ENCODE measurements around the gene PATZ1. TPM values are rescaled to one million over a fixed set of nuclear protein-coding genes. Genes with fewer than 3 reads are reported as not detected.

PATZ1 gene
- polyA plus RNA-seq, 4 donors: 4.2 to 42.0 (median 12.8) TPM

DNA sequence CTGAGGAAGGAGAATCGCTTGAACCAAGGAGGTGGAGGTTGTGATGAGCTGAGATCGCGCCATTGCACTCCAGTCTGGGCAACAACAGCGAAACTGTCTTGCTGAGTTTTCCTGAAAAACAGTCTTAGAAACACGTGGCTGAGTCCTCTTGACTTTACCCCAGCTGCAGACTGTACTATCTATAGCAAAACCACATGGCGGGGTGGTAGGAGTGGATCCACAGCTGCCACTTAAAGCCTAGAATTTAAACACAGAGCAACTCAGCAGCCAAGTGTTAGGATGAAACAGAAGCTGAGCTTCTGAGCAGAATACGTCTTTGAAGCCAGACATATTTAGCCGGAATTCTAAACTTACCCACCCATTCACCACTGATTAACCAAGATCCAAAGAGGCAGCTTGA, 14.1 kb downstream of the PATZ1 start:
- Histone ChIP-seq H3K4me1 (ENCODE audit: control insufficient read depth in 3 of 3, insufficient read depth in 2 of 3, low read depth in 1 of 3, low read length in 2 of 3) (peaks cover 0 to 13% (median 0%) of the 10 kb centered on the region in 3 donors), H3K9me3 (ENCODE audit: control insufficient read depth in 2 of 2, insufficient read depth in 1 of 2, low read depth in 1 of 2, low read length in 1 of 2) (no peaks in the 10 kb centered on the region), H3K36me3 (ENCODE audit: control insufficient read depth in 3 of 3, insufficient read depth in 2 of 3, low read depth in 1 of 3, low read length in 3 of 3) (peaks cover 10 to 81% (median 16%) of the 10 kb centered on the region in 3 donors), H3K4me3 (ENCODE audit: low read depth in 1 of 3, low read length in 3 of 3) (no peak overlapping the region), H3K27ac (ENCODE audit: low read depth in 1 of 3, low read length in 2 of 3) (no peak overlapping the region), H3K27me3 (ENCODE audit: control insufficient read depth in 3 of 3, insufficient read depth in 3 of 3, low read length in 3 of 3) (no peaks in the 10 kb centered on the region)
- FAIRE-seq (no peak), DNase-seq (no peak)
- WGBS, 3 donors: 88 to 97% (median 89%) methylated on average over 8 of the region's 8 CpGs

- no peak overlapping the region for H3K27ac ChIP-seq (ENCODE audit: low read depth in 1 of 3, low read length in 2 of 3)
- H3K36me3 ChIP-seq (ENCODE audit: control insufficient read depth in 3 of 3, insufficient read depth in 2 of 3, low read depth in 1 of 3, low read length in 3 of 3): peaks cover 22 to 83% (median 24%) of the 10 kb centered on the region in 3 donors
- peaks cover 0 to 12% (median 0%) of the 10 kb centered on the region in 3 donors for H3K4me1 ChIP-seq (ENCODE audit: control insufficient read depth in 3 of 3, insufficient read depth in 2 of 3, low read depth in 1 of 3, low read length in 2 of 3)
- no peaks in the 10 kb centered on the region for H3K9me3 ChIP-seq (ENCODE audit: control insufficient read depth in 2 of 2, insufficient read depth in 1 of 2, low read depth in 1 of 2, low read length in 1 of 2)
- no peak overlapping the region for H3K4me3 ChIP-seq (ENCODE audit: low read depth in 1 of 3, low read length in 3 of 3)
- DNase-seq (peak in 1 of 2 donors; percentile 27), FAIRE-seq (no peak)
- WGBS, 3 donors: 84 to 87% (median 87%) methylated on average over 9 of the region's 9 CpGs
- no peaks in the 10 kb centered on the region for H3K27me3 ChIP-seq (ENCODE audit: control insufficient read depth in 3 of 3, insufficient read depth in 3 of 3, low read length in 3 of 3)
Measured at GRCh38 chr22:31329453-31330215, 16.5 kb downstream of the PATZ1 start.

- no peaks in the 10 kb centered on the region for H3K9me3 ChIP-seq (ENCODE audit: control insufficient read depth in 2 of 2, insufficient read depth in 1 of 2, low read depth in 1 of 2, low read length in 1 of 2)
- FAIRE-seq (no peak), DNase-seq (no peak)
- H3K36me3 ChIP-seq (ENCODE audit: control insufficient read depth in 3 of 3, insufficient read depth in 2 of 3, low read depth in 1 of 3, low read length in 3 of 3): peaks cover 21 to 80% (median 24%) of the 10 kb centered on the region in 3 donors
- H3K4me1 ChIP-seq (ENCODE audit: control insufficient read depth in 3 of 3, insufficient read depth in 2 of 3, low read depth in 1 of 3, low read length in 2 of 3): peaks cover 0 to 7% (median 0%) of the 10 kb centered on the region in 3 donors
- no peak overlapping the region for H3K4me3 ChIP-seq (ENCODE audit: low read depth in 1 of 3, low read length in 3 of 3)
- WGBS, 3 donors: 82 to 90% (median 89%) methylated on average over 4 of the region's 4 CpGs
- no peak overlapping the region for H3K27ac ChIP-seq (ENCODE audit: low read depth in 1 of 3, low read length in 2 of 3)
- H3K27me3 ChIP-seq (ENCODE audit: control insufficient read depth in 3 of 3, insufficient read depth in 3 of 3, low read length in 3 of 3): no peaks in the 10 kb centered on the region
Measured at GRCh38 chr22:31329029-31329428, 17.1 kb downstream of the PATZ1 start.

DNA sequence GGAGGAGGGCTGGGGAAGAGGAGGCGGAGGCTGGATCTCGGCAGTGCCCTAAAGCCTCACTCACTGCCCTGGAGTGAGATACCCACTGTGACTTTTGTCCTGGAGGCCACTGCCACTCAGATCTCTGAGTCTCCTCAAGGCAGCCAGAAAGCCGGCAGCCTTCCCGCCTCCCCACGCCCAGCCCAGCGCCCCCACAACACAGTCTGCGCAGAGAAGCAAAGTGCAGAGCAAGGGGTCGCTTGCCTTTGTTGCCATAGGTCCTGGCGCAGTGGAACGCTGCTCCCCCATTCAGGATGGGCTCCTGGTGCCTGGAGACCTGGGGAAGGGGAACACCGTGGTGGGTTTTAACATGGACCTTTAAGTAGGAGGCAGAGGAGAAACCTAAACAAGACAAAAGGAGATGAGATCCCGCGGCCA, 17.6 kb downstream of the PATZ1 start:
- FAIRE-seq (no peak), DNase-seq (no peak)
- Histone ChIP-seq H3K27me3 (ENCODE audit: control insufficient read depth in 3 of 3, insufficient read depth in 3 of 3, low read length in 3 of 3) (no peaks in the 10 kb centered on the region), H3K4me1 (ENCODE audit: control insufficient read depth in 3 of 3, insufficient read depth in 2 of 3, low read depth in 1 of 3, low read length in 2 of 3) (peaks cover 0 to 7% (median 0%) of the 10 kb centered on the region in 3 donors), H3K4me3 (ENCODE audit: low read depth in 1 of 3, low read length in 3 of 3) (no peak overlapping the region), H3K9me3 (ENCODE audit: control insufficient read depth in 2 of 2, insufficient read depth in 1 of 2, low read depth in 1 of 2, low read length in 1 of 2) (no peaks in the 10 kb centered on the region), H3K36me3 (ENCODE audit: control insufficient read depth in 3 of 3, insufficient read depth in 2 of 3, low read depth in 1 of 3, low read length in 3 of 3) (peaks cover 17 to 79% (median 24%) of the 10 kb centered on the region in 3 donors), H3K27ac (ENCODE audit: low read depth in 1 of 3, low read length in 2 of 3) (no peak overlapping the region)
- WGBS, 3 donors: 94 to 95% (median 95%) methylated on average over 13 of the region's 13 CpGs

DNA sequence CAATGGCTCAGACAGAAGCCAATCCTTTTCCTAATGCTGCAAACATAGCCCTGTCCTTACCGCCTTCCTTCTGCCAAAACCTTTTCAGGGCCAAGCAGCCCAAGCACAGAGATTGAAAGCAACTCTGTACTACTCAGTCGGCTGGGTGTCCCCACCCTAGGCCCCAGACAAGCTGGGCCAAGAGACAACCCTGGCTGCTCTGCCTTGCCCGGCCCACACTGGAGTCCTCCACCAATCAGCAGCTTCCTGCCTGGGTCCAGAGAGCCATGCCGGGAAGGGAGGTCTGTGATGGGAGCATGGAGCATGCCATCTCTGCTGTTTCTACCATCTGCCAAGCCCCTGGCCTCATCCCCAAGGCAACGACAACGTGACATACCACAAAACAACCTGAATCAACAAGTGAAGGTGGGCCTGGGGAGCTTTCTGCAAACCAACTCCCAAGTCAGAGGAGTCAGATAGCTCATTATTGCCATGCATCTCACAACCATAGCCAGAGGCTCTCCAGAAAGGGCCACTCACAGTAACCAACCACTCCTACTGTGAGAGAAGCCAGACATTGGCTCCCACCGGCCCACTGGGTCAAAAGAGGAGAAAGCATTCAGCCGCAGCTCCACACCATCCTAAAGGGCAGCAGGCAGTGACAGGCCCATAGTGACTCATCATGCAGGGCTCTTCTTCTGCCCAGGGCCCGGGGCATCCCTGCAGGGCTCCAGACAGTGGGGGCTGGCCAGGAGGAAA, 18.2 kb downstream of the PATZ1 start:
- DNase-seq (no peak), FAIRE-seq (no peak)
- peaks cover 15 to 76% (median 24%) of the 10 kb centered on the region in 3 donors for H3K36me3 ChIP-seq (ENCODE audit: control insufficient read depth in 3 of 3, insufficient read depth in 2 of 3, low read depth in 1 of 3, low read length in 3 of 3)
- H3K9me3 ChIP-seq (ENCODE audit: control insufficient read depth in 2 of 2, insufficient read depth in 1 of 2, low read depth in 1 of 2, low read length in 1 of 2): no peaks in the 10 kb centered on the region
- no peak overlapping the region for H3K27ac ChIP-seq (ENCODE audit: low read depth in 1 of 3, low read length in 2 of 3)
- H3K27me3 ChIP-seq (ENCODE audit: control insufficient read depth in 3 of 3, insufficient read depth in 3 of 3, low read length in 3 of 3): no peaks in the 10 kb centered on the region
- WGBS, 3 donors: 84 to 91% (median 86%) methylated on average over 9 of the region's 9 CpGs
- H3K4me1 ChIP-seq (ENCODE audit: control insufficient read depth in 3 of 3, insufficient read depth in 2 of 3, low read depth in 1 of 3, low read length in 2 of 3): peaks cover 0 to 7% (median 0%) of the 10 kb centered on the region in 3 donors
- no peak overlapping the region for H3K4me3 ChIP-seq (ENCODE audit: low read depth in 1 of 3, low read length in 3 of 3)

- H3K27me3 ChIP-seq (ENCODE audit: control insufficient read depth in 3 of 3, insufficient read depth in 3 of 3, low read length in 3 of 3): no peaks in the 10 kb centered on the region
- H3K27ac ChIP-seq (ENCODE audit: low read depth in 1 of 3, low read length in 2 of 3): no peak overlapping the region
- no peaks in the 10 kb centered on the region for H3K9me3 ChIP-seq (ENCODE audit: control insufficient read depth in 2 of 2, insufficient read depth in 1 of 2, low read depth in 1 of 2, low read length in 1 of 2)
- H3K4me3 ChIP-seq (ENCODE audit: low read depth in 1 of 3, low read length in 3 of 3): no peak overlapping the region
- peaks cover 15 to 66% (median 17%) of the 10 kb centered on the region in 3 donors for H3K36me3 ChIP-seq (ENCODE audit: control insufficient read depth in 3 of 3, insufficient read depth in 2 of 3, low read depth in 1 of 3, low read length in 3 of 3)
- DNase-seq: no peak
- 92 to 95% (median 94%) methylated on average over 9 of the region's 9 CpGs for WGBS, 3 donors
- H3K4me1 ChIP-seq (ENCODE audit: control insufficient read depth in 3 of 3, insufficient read depth in 2 of 3, low read depth in 1 of 3, low read length in 2 of 3): peaks cover 0 to 7% (median 0%) of the 10 kb centered on the region in 3 donors
- no peak for FAIRE-seq
Measured at GRCh38 chr22:31326877-31327276, 19.3 kb downstream of the PATZ1 start.

- FAIRE-seq: no peak
- 86 to 90% (median 86%) methylated on average over 8 of the region's 8 CpGs for WGBS, 3 donors
Measured at GRCh38 chr22:31323578-31324550, 22.3 kb downstream of the PATZ1 start.

GRCh38 chr22:31321421-31321820, 24.7 kb downstream of the PATZ1 start:
- peaks cover 7 to 18% (median 10%) of the 10 kb centered on the region in 3 donors for H3K36me3 ChIP-seq (ENCODE audit: control insufficient read depth in 3 of 3, insufficient read depth in 2 of 3, low read depth in 1 of 3, low read length in 3 of 3)
- DNase-seq: no peak
- no peaks in the 10 kb centered on the region for H3K9me3 ChIP-seq (ENCODE audit: control insufficient read depth in 2 of 2, insufficient read depth in 1 of 2, low read depth in 1 of 2, low read length in 1 of 2)
- no peak for FAIRE-seq
- H3K4me3 ChIP-seq (ENCODE audit: low read depth in 1 of 3, low read length in 3 of 3): no peak overlapping the region
- H3K27ac ChIP-seq (ENCODE audit: low read depth in 1 of 3, low read length in 2 of 3): no peak overlapping the region
- H3K27me3 ChIP-seq (ENCODE audit: control insufficient read depth in 3 of 3, insufficient read depth in 3 of 3, low read length in 3 of 3): no peaks in the 10 kb centered on the region
- no peaks in the 10 kb centered on the region for H3K4me1 ChIP-seq (ENCODE audit: control insufficient read depth in 3 of 3, insufficient read depth in 2 of 3, low read depth in 1 of 3, low read length in 2 of 3)
- 78 to 89% (median 83%) methylated on average over 4 of the region's 4 CpGs for WGBS, 3 donors

More at GRCh38 chr22:31323578-31324550, 22.3 kb downstream of the PATZ1 start:
- Histone ChIP-seq H3K27ac (ENCODE audit: low read depth in 1 of 3, low read length in 2 of 3) (no peak overlapping the region), H3K4me1 (ENCODE audit: control insufficient read depth in 3 of 3, insufficient read depth in 2 of 3, low read depth in 1 of 3, low read length in 2 of 3) (no peaks in the 10 kb centered on the region), H3K4me3 (ENCODE audit: low read depth in 1 of 3, low read length in 3 of 3) (no peak overlapping the region), H3K36me3 (ENCODE audit: control insufficient read depth in 3 of 3, insufficient read depth in 2 of 3, low read depth in 1 of 3, low read length in 3 of 3) (peaks cover 9 to 42% (median 15%) of the 10 kb centered on the region in 3 donors), H3K9me3 (ENCODE audit: control insufficient read depth in 2 of 2, insufficient read depth in 1 of 2, low read depth in 1 of 2, low read length in 1 of 2) (no peaks in the 10 kb centered on the region), H3K27me3 (ENCODE audit: control insufficient read depth in 3 of 3, insufficient read depth in 3 of 3, low read length in 3 of 3) (no peaks in the 10 kb centered on the region)
- no peak for DNase-seq

Measured in small intestine (tissue), 7 donors.